ENCODE measurements around the gene AQP12A. TPM values are rescaled to one million over a fixed set of nuclear protein-coding genes. Genes with fewer than 3 reads are reported as not detected.

AQP12A gene
- total and polyA plus RNA-seq, 2 donors (not counting 1 experiment from before 2014, with no cell fraction given), result not detected

- Mint-ChIP-seq H3K4me3 (no peak overlapping the region), H3K27me3 (no peaks in the 10 kb centered on the region), H3K27ac (no peak overlapping the region), H3K4me1 (no peaks in the 10 kb centered on the region), H3K9me3 (ENCODE audit: insufficient read depth) (no peaks in the 10 kb centered on the region)
- intact Hi-C loops (cut with micrococcal nuclease), result no loop called here
- no peaks in the 10 kb centered on the region for H4K20me1 ChIP-seq (ENCODE audit: control insufficient read depth, insufficient read depth, low read length, poor library complexity, severe bottlenecking)
- H3K4me1 ChIP-seq (ENCODE audit: control insufficient read depth in 2 of 2, insufficient read depth in 2 of 2, low read length in 2 of 2), result no peaks in the 10 kb centered on the region
- DNase-seq (no peak), ATAC-seq (ENCODE audit: low read depth) (no peak)
- ChIA-PET CTCF (no interaction called here), POLR2A (no interaction called here)
- H3K4me3 ChIP-seq (ENCODE audit: control extremely low read depth in 1 of 5, extremely low read depth in 1 of 5, insufficient read depth in 1 of 5, low read depth in 2 of 5, low read length in 4 of 5), result no peak overlapping the region
- H3K36me3 ChIP-seq (replicated peaks in 1 of 2; ENCODE audit: control extremely low read depth in 1 of 2, control insufficient read depth in 1 of 2, extremely low read depth in 1 of 2, insufficient read depth in 2 of 2, low read length in 1 of 2), result no peaks in the 10 kb centered on the region
- no peak overlapping the region for H3K9ac ChIP-seq (ENCODE audit: low read length)
- H2AFZ ChIP-seq (ENCODE audit: insufficient read depth, low read depth, low read length, poor library complexity, severe bottlenecking), result no peak overlapping the region
- no peak overlapping the region for H3K4me2 ChIP-seq (replicated peaks; ENCODE audit: low read depth, low read length, poor library complexity, severe bottlenecking)
- TF ChIP-seq CTCF (IDR thresholded peaks at IDR 0.05), result no peak
- no peak for TF ChIP-seq EZH2 (IDR thresholded peaks at IDR 0.05; ENCODE audit: borderline replicate concordance, insufficient read depth, low read depth, low read length, poor library complexity, severe bottlenecking)
- 89% methylated on average over 25 of the region's 25 CpGs for WGBS (ENCODE audit: insufficient coverage)
- H3K27ac ChIP-seq (ENCODE audit: low read length in 2 of 2), result no peak overlapping the region
- H3K79me2 ChIP-seq (ENCODE audit: control insufficient read depth, insufficient read depth, low read length), result no peaks in the 10 kb centered on the region
- H3K27me3 ChIP-seq (replicated peaks in 1 of 4; ENCODE audit: control extremely low read depth in 1 of 4, control insufficient read depth in 3 of 4, insufficient read depth in 4 of 4, low read length in 3 of 4), result no peaks in the 10 kb centered on the region
- H3K9me3 ChIP-seq (ENCODE audit: control extremely low read depth in 1 of 3, control insufficient read depth in 2 of 3, insufficient read depth in 1 of 3, low read length in 2 of 3), result peaks cover 0 to 4% (median 0%) of the 10 kb centered on the region in 3 donors
Measured at GRCh38 chr2:240719676-240720545, 28.2 kb downstream of the AQP12A start.
